Right lobe of liver (tissue), 6 donors: ENCODE data around the gene EMILIN3. TPM values are rescaled to one million over a fixed set of nuclear protein-coding genes. Genes with fewer than 3 reads are reported as not detected.
A peak's percentile ranks its signal among the peaks of the same experiment; 100 is the strongest.

Experiments used
- ATAC-seq, 4 donors: fragments of 200-7000 bp; cut with Tn5 transposase; one replicate each; pipeline ENCODE4 v1.9.1; 2020; ENCODE audit warnings: mild to moderate bottlenecking in 4 of 4, moderate library complexity in 4 of 4
- DNase-seq, 3 donors: peaks; one replicate each; pipeline ENCODE4 v3.0.0-alpha.2; 2020
- H3K27ac ChIP-seq, 3 donors: fragments of 200-600 bp; one replicate each; pipeline ENCODE4 v1.8.0; 2022
- H3K27me3 ChIP-seq, 2 donors: fragments of 200-600 bp; one replicate each; pipeline ENCODE4 v1.8.0; 2022
- H3K36me3 ChIP-seq, 4 donors: fragments of 200-600 bp; sonication (generic) in 1 of 4; one replicate each; pipeline versions ENCODE4 v1.5.1 to v1.8.0; 2017 to 2022; ENCODE audit warnings: control low read depth in 1 of 4
- H3K4me1 ChIP-seq, 4 donors: fragments of 200-600 bp; sonication (generic) in 1 of 4; one replicate each; pipeline versions ENCODE4 v1.5.1 to v1.8.0; 2017 to 2022; ENCODE audit warnings: control low read depth in 1 of 4
- H3K4me3 ChIP-seq, 3 donors: fragments of 200-600 bp; one replicate each; pipeline ENCODE4 v1.8.0; 2022
- H3K9me3 ChIP-seq, 4 donors: fragments of 200-600 bp; sonication (generic) in 1 of 4; one replicate each; pipeline versions ENCODE4 v1.5.1 to v1.8.0; 2017 to 2022; ENCODE audit warnings: control low read depth in 1 of 4
- POLR2A ChIP-seq: fragments of 450-650 bp; IDR thresholded peaks from one replicate; pipeline ENCODE4 v1.6.1; 2017; ENCODE audit warnings: antibody characterized with exemption, mild to moderate bottlenecking
- WGBS: methylation state at CpG from one replicate; pipeline ENCODE4 v1.1.6; 2018; ENCODE audit warnings: low coverage, low lambda C conversion rate; ENCODE audit not compliant: insufficient coverage; ENCODE audit errors: missing lambda C conversion rate; 5-methylcytosine and 5-hydroxymethylcytosine counted together
- intact Hi-C, 2 donors: fragments of 100-400 bp; cut with DNase I; formaldehyde crosslinking; loops; one replicate each; pipeline versions ENCODE4 v1.11.2 to v1.14.1; 2022
- total RNA-seq, 6 experiments: library from RNA; depleted of rRNA in 2 of 6; stranded (reverse); fragments of >200 nt in 2 of 6; fragmentation: NEBNext Ultra II Directional in 3 of 6; extraction: Animal tissue kit (Norgen Biotek cat#: 25700) in 3 of 6; gene quantifications; one replicate each; pipeline versions ENCODE4 v1.1.0 to v1.2.4, GENCODE V29; 2016 to 2023
- TF ChIP-seq, protein P1 (sequence below), 4 donors: fragments of 200-600 bp in 3 of 4; fragments of 450-650 bp in 1 of 4; IDR thresholded peaks; one replicate each; pipeline versions ENCODE4 v1.5.1 to v1.8.0; 2016 to 2022; ENCODE audit warnings: antibody characterized with exemption in 4 of 4, mild to moderate bottlenecking in 2 of 4
- donor health status: DM: no; HTN: yes; CAD: no.
- donor health status: DM: no; HTN: no; CAD: no.
- donor health status: DM: no; HTN: no; CAD: no.
- donor health status: DM: no; HTN: yes; CAD: no.
- donor health status: DM: no; HTN: yes; CAD: no.

The EMILIN3 gene
- total RNA-seq, 6 experiments from 2014 or later, result 0.07 to 0.09 (median 0.07) TPM; not detected in 3

DNA sequence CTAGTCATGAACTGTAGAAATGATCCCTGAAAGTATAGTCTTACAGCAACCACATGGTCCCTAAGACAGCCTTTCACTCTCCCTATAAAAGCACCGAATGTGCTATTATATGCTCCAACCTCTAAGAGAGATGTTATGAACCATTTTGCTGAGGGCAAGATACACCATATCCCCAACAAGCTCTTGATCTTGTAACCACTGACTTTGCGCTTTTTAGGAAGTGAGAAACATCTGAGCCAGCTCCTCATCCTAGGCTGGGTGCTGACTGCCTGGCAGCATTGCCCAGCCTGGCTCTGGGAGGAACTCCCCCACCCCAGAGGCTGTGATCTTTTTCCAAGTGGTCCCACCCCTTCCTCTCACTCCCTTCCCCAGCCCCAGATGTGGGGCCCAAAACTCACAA is 3.1 kb upstream of the EMILIN3 start:
- no peaks in the 10 kb centered on the region for H3K9me3 ChIP-seq
- H3K27me3 ChIP-seq, result no peaks in the 10 kb centered on the region
- H3K27ac ChIP-seq, result no peak overlapping the region
- 40% methylated on average over 1 of the region's 2 CpGs for WGBS
- ATAC-seq (no peak), DNase-seq (no peak)
- intact Hi-C loops, result no loop called here
- H3K36me3 ChIP-seq, result no peaks in the 10 kb centered on the region
- peaks cover 0 to 5% (median 0%) of the 10 kb centered on the region in 4 donors for H3K4me1 ChIP-seq
- no peak overlapping the region for H3K4me3 ChIP-seq
- TF ChIP-seq, protein P1, sequence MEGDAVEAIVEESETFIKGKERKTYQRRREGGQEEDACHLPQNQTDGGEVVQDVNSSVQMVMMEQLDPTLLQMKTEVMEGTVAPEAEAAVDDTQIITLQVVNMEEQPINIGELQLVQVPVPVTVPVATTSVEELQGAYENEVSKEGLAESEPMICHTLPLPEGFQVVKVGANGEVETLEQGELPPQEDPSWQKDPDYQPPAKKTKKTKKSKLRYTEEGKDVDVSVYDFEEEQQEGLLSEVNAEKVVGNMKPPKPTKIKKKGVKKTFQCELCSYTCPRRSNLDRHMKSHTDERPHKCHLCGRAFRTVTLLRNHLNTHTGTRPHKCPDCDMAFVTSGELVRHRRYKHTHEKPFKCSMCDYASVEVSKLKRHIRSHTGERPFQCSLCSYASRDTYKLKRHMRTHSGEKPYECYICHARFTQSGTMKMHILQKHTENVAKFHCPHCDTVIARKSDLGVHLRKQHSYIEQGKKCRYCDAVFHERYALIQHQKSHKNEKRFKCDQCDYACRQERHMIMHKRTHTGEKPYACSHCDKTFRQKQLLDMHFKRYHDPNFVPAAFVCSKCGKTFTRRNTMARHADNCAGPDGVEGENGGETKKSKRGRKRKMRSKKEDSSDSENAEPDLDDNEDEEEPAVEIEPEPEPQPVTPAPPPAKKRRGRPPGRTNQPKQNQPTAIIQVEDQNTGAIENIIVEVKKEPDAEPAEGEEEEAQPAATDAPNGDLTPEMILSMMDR (IDR thresholded peaks at IDR 0.05), result no peak
- TF ChIP-seq POLR2A, result no peak

DNA sequence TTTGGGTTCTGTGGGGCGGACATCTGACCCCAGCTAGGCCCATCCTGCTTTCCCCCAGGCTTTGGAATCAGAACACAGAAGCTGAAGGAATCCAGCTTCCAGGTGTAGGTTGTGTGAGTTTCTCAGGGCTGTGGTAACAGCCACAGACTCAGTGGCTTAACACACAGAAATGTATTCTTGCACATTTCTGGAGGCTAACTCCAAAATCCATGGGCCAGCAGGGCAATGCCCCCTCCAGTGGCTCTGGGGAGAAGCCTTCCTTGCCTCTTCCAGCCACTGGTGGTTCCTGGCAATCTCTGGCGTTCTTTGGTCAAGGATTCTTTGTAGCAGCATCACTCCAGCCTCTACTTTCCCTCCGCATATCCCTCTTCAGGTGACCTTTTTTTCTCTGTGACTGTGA is 1.3 kb upstream of the EMILIN3 start:
- DNase-seq (no peak), ATAC-seq (no peak)
- Histone ChIP-seq H3K27ac (no peak overlapping the region), H3K36me3 (no peaks in the 10 kb centered on the region), H3K4me1 (peaks cover 0 to 5% (median 0%) of the 10 kb centered on the region in 4 donors), H3K4me3 (no peak overlapping the region), H3K9me3 (no peaks in the 10 kb centered on the region), H3K27me3 (no peaks in the 10 kb centered on the region)
- no peak for TF ChIP-seq POLR2A
- TF ChIP-seq, protein P1 (IDR thresholded peaks at IDR 0.05), result no peak
- 55% methylated on average over 2 of the region's 3 CpGs for WGBS
- intact Hi-C loops, result no loop called here

DNA sequence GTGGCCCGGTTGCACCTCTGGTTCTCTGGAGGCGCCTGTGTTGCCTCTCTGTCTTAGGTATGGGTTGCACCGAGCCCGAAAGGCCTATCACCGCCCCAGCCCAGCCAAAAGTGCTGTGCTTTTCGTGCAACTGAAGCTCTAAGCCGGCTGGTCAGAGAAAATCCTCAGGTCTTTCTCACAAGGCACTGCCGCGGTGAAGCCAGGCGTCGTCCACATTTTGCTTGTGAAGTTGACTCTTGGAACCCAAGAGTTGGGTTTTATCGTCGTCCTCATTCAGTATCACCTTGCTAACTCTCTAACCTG is 726 bp upstream of the EMILIN3 start:
- no peaks in the 10 kb centered on the region for H3K36me3 ChIP-seq
- intact Hi-C loops, result no loop called here
- no peaks in the 10 kb centered on the region for H3K27me3 ChIP-seq
- DNase-seq (no peak), ATAC-seq (no peak)
- peaks cover 0 to 5% (median 0%) of the 10 kb centered on the region in 4 donors for H3K4me1 ChIP-seq
- WGBS, result 20% methylated on average over 8 of the region's 13 CpGs
- H3K9me3 ChIP-seq, result no peaks in the 10 kb centered on the region
- TF ChIP-seq, protein P1 (IDR thresholded peaks at IDR 0.05), result no peak
- TF ChIP-seq POLR2A, result no peak
- no peak overlapping the region for H3K4me3 ChIP-seq
- no peak overlapping the region for H3K27ac ChIP-seq

DNA sequence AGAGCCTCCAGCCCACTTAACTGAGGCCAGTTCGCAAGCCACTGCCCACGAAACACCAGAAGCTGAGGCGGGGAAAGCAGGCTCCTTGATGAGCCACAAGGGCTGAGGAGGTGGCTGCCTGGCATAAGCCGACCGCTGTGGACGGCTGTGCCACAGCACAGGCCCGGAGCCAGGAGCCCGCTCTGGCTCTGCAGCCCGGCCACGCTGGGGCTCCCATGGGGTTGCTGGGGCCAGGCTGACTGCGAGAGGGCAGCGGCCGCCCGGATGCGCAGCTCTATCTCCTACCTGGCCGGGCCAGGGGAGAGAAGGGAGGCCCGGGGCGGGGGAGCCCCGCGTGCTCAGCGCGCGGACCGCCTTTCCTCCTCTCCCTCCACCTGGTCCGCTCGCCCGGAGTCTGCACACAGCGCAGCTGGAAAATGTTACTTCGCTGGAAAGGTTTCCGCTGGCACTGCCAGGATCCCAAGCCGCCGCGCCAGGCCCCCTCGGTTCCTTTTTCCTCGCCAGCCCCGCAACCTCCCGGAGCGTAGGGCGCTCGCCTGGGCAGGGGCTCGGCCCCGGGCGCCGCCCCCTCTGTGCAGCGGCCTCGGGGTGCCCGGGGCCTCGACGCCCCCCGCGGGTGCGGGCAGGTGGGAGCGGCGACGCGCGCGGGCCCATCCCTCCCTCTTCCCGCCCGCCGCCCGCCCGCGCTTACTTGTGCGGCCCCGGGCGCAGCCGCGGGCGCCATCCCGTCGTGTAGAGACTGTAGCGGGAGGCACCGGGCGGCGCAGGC is 657 bp downstream of the EMILIN3 start:
- TF ChIP-seq, protein P1 (IDR thresholded peaks at IDR 0.05), result no peak
- TF ChIP-seq POLR2A, result no peak
- Histone ChIP-seq H3K36me3 (no peaks in the 10 kb centered on the region), H3K4me3 (no peak overlapping the region), H3K27me3 (no peaks in the 10 kb centered on the region), H3K27ac (no peak overlapping the region), H3K9me3 (no peaks in the 10 kb centered on the region), H3K4me1 (peaks cover 0 to 5% (median 0%) of the 10 kb centered on the region in 4 donors)
- DNase-seq (no peak), ATAC-seq (peak in 1 of 4 donors; percentile 16)
- 18% methylated on average over 13 of the region's 76 CpGs for WGBS
- intact Hi-C loops, result no loop called here
